Chondrocyte (in vitro differentiated cells): ENCODE data around the gene PAMR1. TPM values are rescaled to one million over a fixed set of nuclear protein-coding genes. Genes with fewer than 3 reads are reported as not detected.

Source experiments
- DNase-seq: peaks from one replicate; pipeline ENCODE4 v3.0.0; 2021; ENCODE audit warnings: mixed read lengths, low spot score
- H3K27ac Mint-ChIP-seq: one replicate; pipeline ENCODE4 v1.8.0; 2021; ENCODE audit warnings: mild to moderate bottlenecking, moderate library complexity, mixed read lengths; ENCODE audit not compliant: unreplicated experiment
- H3K27me3 Mint-ChIP-seq: 2 replicates; pipeline ENCODE4 v1.8.0; 2021; ENCODE audit warnings: low read depth, mixed read lengths
- H3K36me3 Mint-ChIP-seq: 2 replicates; pipeline ENCODE4 v1.8.0; 2021; ENCODE audit warnings: low read depth, mixed read lengths
- H3K4me1 Mint-ChIP-seq: 2 replicates; pipeline ENCODE4 v1.8.0; 2021; ENCODE audit warnings: low read depth, mild to moderate bottlenecking, mixed read lengths
- H3K4me3 Mint-ChIP-seq: one replicate; pipeline ENCODE4 v1.8.0; 2021; ENCODE audit warnings: mild to moderate bottlenecking, moderate library complexity, mixed read lengths; ENCODE audit not compliant: unreplicated experiment
- H3K9me3 Mint-ChIP-seq: 2 replicates; pipeline ENCODE4 v1.8.0; 2021; ENCODE audit warnings: low read depth, mixed read lengths
- CTCF ChIP-seq: fragments of 200-600 bp; sonication (generic); IDR thresholded peaks from 2 replicates; pipeline ENCODE4 v1.5.0; 2021; ENCODE audit warnings: antibody characterized with exemption, mild to moderate bottlenecking, moderate library complexity
- total RNA-seq: library from RNA; stranded (reverse); gene quantifications from 3 replicates; pipeline ENCODE4 v1.2.1, GENCODE V29; 2021

The PAMR1 gene
- total RNA-seq, 1 donor from 2014 or later, result 1.6 TPM

- peak overlapping the region; percentile 47 for H3K27ac Mint-ChIP-seq
- no peak for DNase-seq
- no peak overlapping the region for H3K4me3 Mint-ChIP-seq
- H3K36me3 Mint-ChIP-seq, result peaks cover 5% of the 10 kb centered on the region
- peaks cover 5% of the 10 kb centered on the region for H3K27me3 Mint-ChIP-seq
- no peak for TF ChIP-seq CTCF
- peaks cover 5% of the 10 kb centered on the region for H3K9me3 Mint-ChIP-seq
- H3K4me1 Mint-ChIP-seq, result peaks cover 30% of the 10 kb centered on the region
These were observed 40.8 kb upstream of the PAMR1 start for GRCh38 chr11:35566181-35566580.

GRCh38 chr11:35564245-35564595 lies 38.8 kb upstream of the PAMR1 start:
- DNase-seq, result no peak
- no peaks in the 10 kb centered on the region for H3K27me3 Mint-ChIP-seq
- peaks cover 30% of the 10 kb centered on the region for H3K4me1 Mint-ChIP-seq
- no peak overlapping the region for H3K4me3 Mint-ChIP-seq
- no peak for TF ChIP-seq CTCF
- peaks cover 5% of the 10 kb centered on the region for H3K9me3 Mint-ChIP-seq
- H3K27ac Mint-ChIP-seq, result no peak overlapping the region
- H3K36me3 Mint-ChIP-seq, result peaks cover 3% of the 10 kb centered on the region

- TF ChIP-seq CTCF, result no peak
- Mint-ChIP-seq H3K27ac (peak overlapping the region; percentile 45), H3K4me1 (peaks cover 32% of the 10 kb centered on the region), H3K36me3 (peaks cover 2% of the 10 kb centered on the region), H3K27me3 (no peaks in the 10 kb centered on the region), H3K4me3 (no peak overlapping the region), H3K9me3 (peaks cover 3% of the 10 kb centered on the region)
- no peak for DNase-seq
These were observed 38.2 kb upstream of the PAMR1 start for GRCh38 chr11:35563484-35564244.

GRCh38 chr11:35559949-35560348 lies 34.5 kb upstream of the PAMR1 start:
- Mint-ChIP-seq H3K4me1 (peaks cover 22% of the 10 kb centered on the region), H3K27ac (no peak overlapping the region), H3K9me3 (no peaks in the 10 kb centered on the region), H3K36me3 (no peaks in the 10 kb centered on the region), H3K27me3 (no peaks in the 10 kb centered on the region), H3K4me3 (no peak overlapping the region)
- no peak for DNase-seq
- no peak for TF ChIP-seq CTCF

GRCh38 chr11:35558513-35558912 lies 33.1 kb upstream of the PAMR1 start:
- Mint-ChIP-seq H3K4me3 (no peak overlapping the region), H3K4me1 (peaks cover 28% of the 10 kb centered on the region)
- DNase-seq, result no peak

More at GRCh38 chr11:35558513-35558912, 33.1 kb upstream of the PAMR1 start:
- no peaks in the 10 kb centered on the region for H3K36me3 Mint-ChIP-seq
- peak; percentile 37 for TF ChIP-seq CTCF
- H3K27me3 Mint-ChIP-seq, result no peaks in the 10 kb centered on the region
- H3K27ac Mint-ChIP-seq, result peak overlapping the region; percentile 71
- no peaks in the 10 kb centered on the region for H3K9me3 Mint-ChIP-seq
